Natural killer cell (primary cell): Measurements from ENCODE around the gene WDR18. TPM values are rescaled to one million over a fixed set of nuclear protein-coding genes. Genes with fewer than 3 reads are reported as not detected.

Experiments used
- ATAC-seq, 3 donors: fragments of 150-1000 bp in 2 of 3; fragments of 200-7000 bp in 1 of 3; cut with Tn5 transposase; 1 replicate in 1 of 3; 2 replicates in 2 of 3; pipeline ENCODE4 v1.10.0; 2021; ENCODE audit warnings: mild to moderate bottlenecking in 2 of 3, moderate library complexity in 2 of 3
- DNase-seq, 2 donors: peaks; one replicate each; pipeline versions ENCODE4 v3.0.0 to v3.0.0-alpha.2; 2013 to 2021; ENCODE audit warnings: mixed read lengths in 1 of 2
- H3K27ac ChIP-seq: one replicate; pipeline ENCODE4 v1.5.1; 2013; ENCODE audit warnings: mild to moderate bottlenecking, low read length
- H3K27me3 ChIP-seq: one replicate; pipeline ENCODE4 v1.6.1; 2013; ENCODE audit warnings: low read length; ENCODE audit not compliant: control insufficient read depth, insufficient read depth
- H3K36me3 ChIP-seq: one replicate; pipeline ENCODE4 v1.6.1; 2013; ENCODE audit warnings: low read length; ENCODE audit not compliant: control insufficient read depth, insufficient read depth
- H3K4me1 ChIP-seq: one replicate; pipeline ENCODE4 v1.6.1; 2013; ENCODE audit warnings: low read length; ENCODE audit not compliant: control insufficient read depth, insufficient read depth
- H3K4me3 ChIP-seq: one replicate; pipeline ENCODE4 v1.5.1; 2013; ENCODE audit warnings: low read length
- H3K9me3 ChIP-seq: one replicate; pipeline ENCODE4 v1.6.1; 2013; ENCODE audit warnings: low read length; ENCODE audit not compliant: control insufficient read depth, insufficient read depth
- H3K27ac Mint-ChIP-seq, 2 donors: one replicate each; pipeline ENCODE4 v1.8.0; 2022; ENCODE audit warnings: mild to moderate bottlenecking in 2 of 2, mixed read lengths in 2 of 2, moderate library complexity in 1 of 2
- H3K27me3 Mint-ChIP-seq, 2 donors: one replicate each; pipeline ENCODE4 v1.8.0; 2022; ENCODE audit warnings: low read depth in 2 of 2, mixed read lengths in 2 of 2
- H3K36me3 Mint-ChIP-seq: one replicate; pipeline ENCODE4 v1.8.0; 2022; ENCODE audit warnings: mixed read lengths
- H3K4me1 Mint-ChIP-seq, 2 donors: one replicate each; pipeline ENCODE4 v1.8.0; 2022; ENCODE audit warnings: mixed read lengths in 2 of 2
- H3K4me3 Mint-ChIP-seq: one replicate; pipeline ENCODE4 v1.8.0; 2022; ENCODE audit warnings: mild to moderate bottlenecking, moderate library complexity, mixed read lengths
- H3K9me3 Mint-ChIP-seq, 2 donors: one replicate each; pipeline ENCODE4 v1.8.0; 2022; ENCODE audit warnings: mixed read lengths in 2 of 2
- CTCF ChIP-seq: fragments of 200-600 bp; IDR thresholded peaks from one replicate; pipeline ENCODE4 v1.8.0; 2022; ENCODE audit warnings: antibody characterized with exemption
- WGBS: methylation state at CpG from one replicate; pipeline ENCODE4 v1.1.7; 2013; ENCODE audit warnings: missing lambda C conversion rate; ENCODE audit not compliant: insufficient coverage; 5-methylcytosine and 5-hydroxymethylcytosine counted together
- intact Hi-C: fragments of 100-400 bp; cut with micrococcal nuclease; formaldehyde crosslinking; loops from one replicate; pipeline ENCODE4 v1.14.2; 2022
- total RNA-seq, 4 donors: library from RNA; stranded (reverse); fragments of 120-200 nt in 1 of 4; gene quantifications; one replicate each; pipeline versions ENCODE4 v1.2.3 to v1.2.4, GENCODE V29; 2013 to 2022

Gene WDR18
- total RNA-seq, 3 donors from 2014 or later (not counting 1 experiment from before 2014, with no cell fraction given): 17.5 to 25.4 (median 22.7) TPM

- H3K4me1 ChIP-seq: peaks cover 18% of the 10 kb centered on the region
- Mint-ChIP-seq H3K9me3 (no peaks in the 10 kb centered on the region), H3K27me3 (no peaks in the 10 kb centered on the region), H3K4me3 (no peak overlapping the region), H3K27ac (peak overlapping the region in 1 of 2 donors; percentile 47), H3K36me3 (no peaks in the 10 kb centered on the region), H3K4me1 (peaks cover 0 to 10% of the 10 kb centered on the region in 2 donors)
- WGBS: 98% methylated on average over 23 of the region's 23 CpGs
- TF ChIP-seq CTCF: no peak
- intact Hi-C loops: no loop called here
- H3K27me3 ChIP-seq: no peaks in the 10 kb centered on the region
- H3K9me3 ChIP-seq: no peaks in the 10 kb centered on the region
- ATAC-seq: no peak
- H3K4me3 ChIP-seq: no peak overlapping the region
- H3K36me3 ChIP-seq: peaks cover 16% of the 10 kb centered on the region
- DNase-seq: no peak
- H3K27ac ChIP-seq: no peak overlapping the region
These were observed 6.6 kb downstream of the WDR18 start for GRCh38 chr19:990746-991145.

- no peak for TF ChIP-seq CTCF
- 95% methylated on average over 38 of the region's 47 CpGs for WGBS
- no peaks in the 10 kb centered on the region for H3K9me3 Mint-ChIP-seq
- Histone ChIP-seq H3K9me3 (no peaks in the 10 kb centered on the region), H3K27ac (no peak overlapping the region), H3K4me1 (peaks cover 24% of the 10 kb centered on the region), H3K36me3 (peaks cover 12% of the 10 kb centered on the region), H3K27me3 (no peaks in the 10 kb centered on the region), H3K4me3 (no peak overlapping the region)
- DNase-seq: peak in 1 of 2 donors; percentile 68
- H3K27me3 Mint-ChIP-seq: peaks cover 0 to 2% of the 10 kb centered on the region in 2 donors
- ATAC-seq: peak; percentile 64 to 77 (median 68)
- no peak overlapping the region for H3K27ac Mint-ChIP-seq
- no peak overlapping the region for H3K4me3 Mint-ChIP-seq
- H3K4me1 Mint-ChIP-seq: peaks cover 4 to 13% of the 10 kb centered on the region in 2 donors
- intact Hi-C loops: no loop called here
- H3K36me3 Mint-ChIP-seq: no peaks in the 10 kb centered on the region
These were observed 7.2 kb downstream of the WDR18 start for GRCh38 chr19:991174-991931.

GRCh38 chr19:991932-992669 lies 8.0 kb downstream of the WDR18 start:
- peaks cover 8% of the 10 kb centered on the region for H3K36me3 ChIP-seq
- H3K9me3 ChIP-seq: no peaks in the 10 kb centered on the region

More at GRCh38 chr19:991932-992669, 8.0 kb downstream of the WDR18 start:
- H3K27ac ChIP-seq: no peak overlapping the region
- no peak for DNase-seq
- peaks cover 2% of the 10 kb centered on the region for H3K27me3 ChIP-seq
- H3K4me3 ChIP-seq: no peak overlapping the region
- intact Hi-C loops: no loop called here
- no peak for ATAC-seq
- H3K4me3 Mint-ChIP-seq: no peak overlapping the region
- H3K4me1 Mint-ChIP-seq: peaks cover 7 to 17% of the 10 kb centered on the region in 2 donors
- WGBS: 96% methylated on average over 40 of the region's 42 CpGs
- H3K4me1 ChIP-seq: peaks cover 32% of the 10 kb centered on the region
- no peak overlapping the region for H3K27ac Mint-ChIP-seq
- no peak for TF ChIP-seq CTCF
- H3K36me3 Mint-ChIP-seq: no peaks in the 10 kb centered on the region
- peaks cover 0 to 5% of the 10 kb centered on the region in 2 donors for H3K27me3 Mint-ChIP-seq
- no peaks in the 10 kb centered on the region for H3K9me3 Mint-ChIP-seq
